Mucosa of stomach (tissue), 1 donor: ENCODE measurements around the gene SPNS3.

Source experiments
- H3K27me3 ChIP-seq: one replicate; pipeline ENCODE4 v1.7.0; 2013; ENCODE audit warnings: mild to moderate bottlenecking, low read length; ENCODE audit not compliant: control insufficient read depth, insufficient read depth
- H3K36me3 ChIP-seq: one replicate; pipeline ENCODE4 v1.7.0; 2013; ENCODE audit warnings: low read length; ENCODE audit not compliant: control insufficient read depth, insufficient read depth
- H3K4me1 ChIP-seq: one replicate; pipeline ENCODE4 v1.7.0; 2013; ENCODE audit warnings: mild to moderate bottlenecking, low read length; ENCODE audit not compliant: control insufficient read depth, insufficient read depth
- H3K4me3 ChIP-seq: one replicate; pipeline ENCODE4 v1.7.0; 2013; ENCODE audit warnings: low read length
- H3K9ac ChIP-seq: one replicate; pipeline ENCODE4 v1.7.0; 2013; ENCODE audit warnings: mild to moderate bottlenecking, low read length, moderate library complexity
- H3K9me3 ChIP-seq: one replicate; pipeline ENCODE4 v1.7.0; 2013; ENCODE audit warnings: mild to moderate bottlenecking, low read length, moderate library complexity; ENCODE audit not compliant: control insufficient read depth
- donor health status: Pancreatic carcinoma.

Gene SPNS3

GRCh38 chr17:4436846-4437245 is 3.1 kb downstream of the SPNS3 start:
- H3K4me3 ChIP-seq = no peak overlapping the region
- H3K4me1 ChIP-seq = peaks cover 23% of the 10 kb centered on the region
- peaks cover 7% of the 10 kb centered on the region for H3K27me3 ChIP-seq
- H3K9ac ChIP-seq = no peak overlapping the region
- H3K9me3 ChIP-seq = no peaks in the 10 kb centered on the region
- no peaks in the 10 kb centered on the region for H3K36me3 ChIP-seq

DNA sequence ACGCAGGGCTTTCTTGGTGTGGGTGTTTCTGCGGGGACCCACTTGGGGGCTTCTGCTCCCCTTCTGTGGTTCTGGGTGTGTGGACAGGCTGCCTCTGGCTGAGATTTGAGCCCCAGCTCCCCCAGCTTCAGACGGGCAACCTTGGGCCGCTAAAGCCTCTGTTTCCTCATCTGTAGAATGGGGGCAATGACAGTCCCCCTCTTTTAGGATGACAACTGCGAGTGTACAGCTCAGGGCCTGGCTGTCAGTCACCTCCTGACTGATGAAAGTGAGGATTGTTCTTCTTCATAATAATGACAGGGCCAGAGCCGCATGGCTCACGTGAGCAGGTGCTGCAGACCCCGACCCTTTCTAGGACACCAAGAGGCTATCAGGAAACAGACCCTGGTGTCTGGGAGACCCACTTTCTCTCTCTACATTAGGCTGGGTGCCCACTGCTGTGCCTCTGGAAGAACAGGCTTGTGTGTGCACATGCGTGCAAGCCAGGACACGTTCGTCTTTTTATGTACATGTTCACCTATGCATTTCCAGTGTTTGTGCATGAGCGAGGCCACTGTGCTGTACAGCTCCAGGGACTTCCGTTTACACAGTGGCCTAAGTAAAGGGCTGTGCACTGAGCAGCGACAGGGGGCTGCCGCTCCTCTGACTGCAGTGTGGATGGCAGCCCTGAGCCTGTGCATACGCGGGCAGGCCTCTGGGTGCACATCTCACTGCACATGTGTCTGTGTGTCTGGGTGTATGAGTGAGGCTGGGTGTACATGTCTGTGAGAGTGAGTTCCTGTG is 4.6 kb downstream of the SPNS3 start:
- no peak overlapping the region for H3K9ac ChIP-seq
- no peaks in the 10 kb centered on the region for H3K36me3 ChIP-seq
- H3K27me3 ChIP-seq = peaks cover 7% of the 10 kb centered on the region
- no peak overlapping the region for H3K4me3 ChIP-seq
- H3K9me3 ChIP-seq = no peaks in the 10 kb centered on the region
- peaks cover 23% of the 10 kb centered on the region for H3K4me1 ChIP-seq

GRCh38 chr17:4440021-4440420 is 6.3 kb downstream of the SPNS3 start:
- Histone ChIP-seq H3K27me3 (peaks cover 7% of the 10 kb centered on the region), H3K4me3 (no peak overlapping the region), H3K9ac (no peak overlapping the region), H3K9me3 (no peaks in the 10 kb centered on the region), H3K36me3 (no peaks in the 10 kb centered on the region), H3K4me1 (peaks cover 31% of the 10 kb centered on the region)

DNA sequence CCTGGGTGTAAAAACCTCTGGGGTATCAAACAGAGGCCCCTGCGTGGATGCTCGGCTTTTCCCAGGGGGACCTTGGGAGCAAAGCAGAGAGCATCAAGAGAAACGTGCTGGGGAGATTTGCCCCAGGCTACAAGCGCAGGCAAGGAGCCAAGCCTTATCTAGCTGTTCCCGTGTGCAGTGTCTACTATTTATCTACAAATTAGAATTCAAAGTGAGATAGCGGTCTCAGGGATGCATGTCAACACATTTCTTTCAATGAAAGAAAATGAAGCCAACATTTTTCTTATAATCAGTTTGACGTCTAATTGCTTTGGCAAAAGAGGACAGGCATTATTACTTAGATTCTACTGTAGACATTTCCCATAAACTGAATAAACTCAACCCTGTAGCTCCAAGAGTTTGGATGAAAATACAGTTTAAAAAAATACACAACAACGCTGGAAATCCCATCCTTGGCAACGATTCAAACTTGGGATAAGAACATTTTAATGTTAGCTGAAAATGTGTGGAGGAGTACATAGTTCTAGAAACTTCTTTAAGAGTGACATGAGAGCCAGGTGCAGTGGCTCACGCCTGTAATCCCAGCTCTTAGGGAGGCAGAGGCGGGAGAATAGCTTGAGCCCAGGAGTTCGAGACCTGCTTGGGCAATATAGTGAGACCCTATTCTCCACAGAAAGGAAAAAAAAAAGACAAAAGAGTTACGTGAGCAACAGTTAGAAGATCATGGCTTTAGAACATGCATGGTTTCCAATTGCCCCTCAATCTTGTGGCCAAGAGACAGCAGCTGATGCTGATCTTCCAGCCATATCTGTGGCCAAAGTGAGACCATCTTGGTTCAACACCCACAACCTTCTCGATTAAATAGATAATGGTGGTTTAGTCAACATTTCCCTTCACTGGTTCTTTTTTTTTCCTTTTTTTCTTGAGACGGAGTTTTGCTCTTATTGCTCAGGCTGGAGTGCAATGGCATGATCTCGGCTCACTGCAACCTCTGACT is 7.2 kb downstream of the SPNS3 start:
- Histone ChIP-seq H3K9ac (no peak overlapping the region), H3K4me1 (peaks cover 33% of the 10 kb centered on the region), H3K4me3 (no peak overlapping the region), H3K27me3 (peaks cover 7% of the 10 kb centered on the region), H3K9me3 (no peaks in the 10 kb centered on the region), H3K36me3 (no peaks in the 10 kb centered on the region)

- H3K4me1 ChIP-seq = peaks cover 33% of the 10 kb centered on the region
- no peaks in the 10 kb centered on the region for H3K36me3 ChIP-seq
- H3K27me3 ChIP-seq = peaks cover 7% of the 10 kb centered on the region
- no peak overlapping the region for H3K9ac ChIP-seq
- no peak overlapping the region for H3K4me3 ChIP-seq
- no peaks in the 10 kb centered on the region for H3K9me3 ChIP-seq
Measured at GRCh38 chr17:4442582-4442981, 8.8 kb downstream of the SPNS3 start.

GRCh38 chr17:4443476-4443875 is 9.7 kb downstream of the SPNS3 start:
- no peak overlapping the region for H3K4me3 ChIP-seq
- no peak overlapping the region for H3K9ac ChIP-seq
- H3K9me3 ChIP-seq = no peaks in the 10 kb centered on the region
- peaks cover 11% of the 10 kb centered on the region for H3K27me3 ChIP-seq
- H3K4me1 ChIP-seq = peaks cover 33% of the 10 kb centered on the region
- no peaks in the 10 kb centered on the region for H3K36me3 ChIP-seq

GRCh38 chr17:4444782-4445473 is 11.2 kb downstream of the SPNS3 start:
- H3K9me3 ChIP-seq = no peaks in the 10 kb centered on the region
- peaks cover 32% of the 10 kb centered on the region for H3K4me1 ChIP-seq
- peaks cover 15% of the 10 kb centered on the region for H3K27me3 ChIP-seq
- H3K9ac ChIP-seq = peak overlapping the region; percentile 43
- H3K36me3 ChIP-seq = no peaks in the 10 kb centered on the region
- H3K4me3 ChIP-seq = peak overlapping the region; percentile 14

- Histone ChIP-seq H3K4me3 (no peak overlapping the region), H3K4me1 (peaks cover 26% of the 10 kb centered on the region), H3K27me3 (peaks cover 8% of the 10 kb centered on the region), H3K9me3 (no peaks in the 10 kb centered on the region), H3K36me3 (no peaks in the 10 kb centered on the region), H3K9ac (no peak overlapping the region)
Measured at GRCh38 chr17:4445731-4446130, 12.0 kb downstream of the SPNS3 start.

- H3K36me3 ChIP-seq = no peaks in the 10 kb centered on the region
- H3K9ac ChIP-seq = no peak overlapping the region
- peaks cover 7% of the 10 kb centered on the region for H3K27me3 ChIP-seq
- no peak overlapping the region for H3K4me3 ChIP-seq
- H3K9me3 ChIP-seq = no peaks in the 10 kb centered on the region
- peaks cover 18% of the 10 kb centered on the region for H3K4me1 ChIP-seq
Measured at GRCh38 chr17:4446326-4447071, 12.8 kb downstream of the SPNS3 start.

GRCh38 chr17:4448197-4448980 is 14.6 kb downstream of the SPNS3 start:
- H3K4me1 ChIP-seq = peaks cover 17% of the 10 kb centered on the region
- H3K9ac ChIP-seq = no peak overlapping the region
- no peak overlapping the region for H3K4me3 ChIP-seq
- peaks cover 7% of the 10 kb centered on the region for H3K27me3 ChIP-seq
- H3K9me3 ChIP-seq = no peaks in the 10 kb centered on the region
- H3K36me3 ChIP-seq = no peaks in the 10 kb centered on the region

- H3K4me3 ChIP-seq = no peak overlapping the region
- H3K9me3 ChIP-seq = no peaks in the 10 kb centered on the region
- peaks cover 7% of the 10 kb centered on the region for H3K27me3 ChIP-seq
- peaks cover 19% of the 10 kb centered on the region for H3K4me1 ChIP-seq
- no peak overlapping the region for H3K9ac ChIP-seq
- no peaks in the 10 kb centered on the region for H3K36me3 ChIP-seq
Measured at GRCh38 chr17:4449736-4450135, 16.0 kb downstream of the SPNS3 start.
